ENCODE measurements around the gene HNRNPUL1. TPM values are rescaled to one million over a fixed set of nuclear protein-coding genes. Genes with fewer than 3 reads are reported as not detected.

HNRNPUL1 gene
- total and polyA plus RNA-seq, 2 donors (not counting 1 experiment from before 2014, with no cell fraction given) = 36.4 to 58.1 TPM

DNA sequence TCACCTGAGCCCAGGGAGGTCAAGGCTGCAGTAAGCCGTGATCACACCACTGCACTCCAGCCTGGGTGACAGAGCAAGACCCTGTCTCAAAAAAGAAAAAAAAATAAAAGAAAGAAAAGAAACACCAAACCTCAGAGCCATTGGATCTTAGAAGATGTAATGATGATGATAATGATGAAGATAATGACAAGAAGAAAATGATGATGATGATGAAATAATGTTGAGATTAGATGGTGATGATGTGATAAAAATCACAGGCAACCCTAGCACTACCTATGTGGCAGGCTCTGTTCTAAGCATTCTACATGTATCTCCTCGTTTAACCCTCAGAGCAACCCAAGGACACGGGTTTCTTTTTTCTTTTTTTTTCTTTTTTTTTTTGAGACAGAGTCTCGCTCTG lies 20.1 kb upstream of the HNRNPUL1 start:
- H3K36me3 ChIP-seq (ENCODE audit: control insufficient read depth, insufficient read depth, low read length) = peaks cover 43% of the 10 kb centered on the region
- no peak for TF ChIP-seq EZH2 (IDR thresholded peaks at IDR 0.05; ENCODE audit: low read length, missing control alignments)
- TF ChIP-seq, protein P1, sequence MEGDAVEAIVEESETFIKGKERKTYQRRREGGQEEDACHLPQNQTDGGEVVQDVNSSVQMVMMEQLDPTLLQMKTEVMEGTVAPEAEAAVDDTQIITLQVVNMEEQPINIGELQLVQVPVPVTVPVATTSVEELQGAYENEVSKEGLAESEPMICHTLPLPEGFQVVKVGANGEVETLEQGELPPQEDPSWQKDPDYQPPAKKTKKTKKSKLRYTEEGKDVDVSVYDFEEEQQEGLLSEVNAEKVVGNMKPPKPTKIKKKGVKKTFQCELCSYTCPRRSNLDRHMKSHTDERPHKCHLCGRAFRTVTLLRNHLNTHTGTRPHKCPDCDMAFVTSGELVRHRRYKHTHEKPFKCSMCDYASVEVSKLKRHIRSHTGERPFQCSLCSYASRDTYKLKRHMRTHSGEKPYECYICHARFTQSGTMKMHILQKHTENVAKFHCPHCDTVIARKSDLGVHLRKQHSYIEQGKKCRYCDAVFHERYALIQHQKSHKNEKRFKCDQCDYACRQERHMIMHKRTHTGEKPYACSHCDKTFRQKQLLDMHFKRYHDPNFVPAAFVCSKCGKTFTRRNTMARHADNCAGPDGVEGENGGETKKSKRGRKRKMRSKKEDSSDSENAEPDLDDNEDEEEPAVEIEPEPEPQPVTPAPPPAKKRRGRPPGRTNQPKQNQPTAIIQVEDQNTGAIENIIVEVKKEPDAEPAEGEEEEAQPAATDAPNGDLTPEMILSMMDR (conservative IDR thresholded peaks at IDR 0.05 in 1 of 2, IDR thresholded peaks at IDR 0.05 in 1 of 2; ENCODE audit: low read depth in 1 of 2, low read length in 2 of 2) = no peak
- peaks cover 26% of the 10 kb centered on the region for H3K79me2 ChIP-seq (ENCODE audit: control insufficient read depth, insufficient read depth, low read length)

DNA sequence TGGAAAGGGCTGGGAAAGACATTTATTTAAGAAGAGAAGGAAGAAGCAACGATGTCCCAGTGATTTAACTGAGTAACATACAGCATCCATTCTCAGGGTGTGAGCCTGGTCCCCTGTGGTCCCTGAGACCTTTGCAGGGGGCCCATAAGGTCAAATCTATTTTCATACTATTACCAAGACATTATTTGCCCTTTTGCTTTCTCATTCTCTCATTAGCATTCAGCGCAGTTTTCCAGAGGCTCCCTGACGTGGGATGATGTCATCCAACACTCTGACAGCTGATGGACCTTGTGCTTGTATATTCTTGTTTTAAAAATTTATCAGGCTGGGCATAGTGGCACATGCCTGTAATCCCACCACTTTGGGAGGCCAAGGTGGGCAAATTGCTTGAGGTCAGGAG lies 18.3 kb upstream of the HNRNPUL1 start:
- Histone ChIP-seq H3K9ac (ENCODE audit: insufficient read depth, low read length) (no peak overlapping the region), H2AFZ (ENCODE audit: low read length) (no peak overlapping the region), H4K20me1 (ENCODE audit: control insufficient read depth, extremely low read depth, insufficient read depth, low read length) (no peaks in the 10 kb centered on the region), H3K27ac (ENCODE audit: insufficient read depth, low read length) (no peak overlapping the region), H3K4me3 (replicated peaks in 1 of 4; ENCODE audit: control extremely low read depth in 1 of 4, insufficient read depth in 1 of 4, low read depth in 3 of 4, low read length in 4 of 4) (no peak overlapping the region), H3K79me2 (ENCODE audit: control insufficient read depth, insufficient read depth, low read length) (peaks cover 18% of the 10 kb centered on the region), H3K4me2 (ENCODE audit: extremely low read depth, insufficient read depth, low read length) (no peak overlapping the region), H3K36me3 (ENCODE audit: control insufficient read depth, insufficient read depth, low read length) (peaks cover 39% of the 10 kb centered on the region), H3K4me1 (ENCODE audit: control insufficient read depth, extremely low read depth, insufficient read depth, low read length) (no peaks in the 10 kb centered on the region), H3K9me3 (ENCODE audit: control insufficient read depth, insufficient read depth, low read depth, low read length) (no peaks in the 10 kb centered on the region), H3K27me3 (ENCODE audit: control insufficient read depth, insufficient read depth, low read length) (no peaks in the 10 kb centered on the region)
- no peak for TF ChIP-seq EZH2 (IDR thresholded peaks at IDR 0.05; ENCODE audit: low read length, missing control alignments)
- TF ChIP-seq, protein P1 (conservative IDR thresholded peaks at IDR 0.05 in 1 of 2, IDR thresholded peaks at IDR 0.05 in 1 of 2; ENCODE audit: low read depth in 1 of 2, low read length in 2 of 2) = no peak
- no peak for DNase-seq (ENCODE audit: low read depth in 2 of 2)

More for the DNA sequence above, 20.1 kb upstream of the HNRNPUL1 start:
- Histone ChIP-seq H3K4me2 (ENCODE audit: extremely low read depth, insufficient read depth, low read length) (no peak overlapping the region), H4K20me1 (ENCODE audit: control insufficient read depth, extremely low read depth, insufficient read depth, low read length) (no peaks in the 10 kb centered on the region), H3K9me3 (ENCODE audit: control insufficient read depth, insufficient read depth, low read depth, low read length) (no peaks in the 10 kb centered on the region), H3K4me3 (replicated peaks in 1 of 4; ENCODE audit: control extremely low read depth in 1 of 4, insufficient read depth in 1 of 4, low read depth in 3 of 4, low read length in 4 of 4) (no peak overlapping the region), H2AFZ (ENCODE audit: low read length) (no peak overlapping the region), H3K27me3 (ENCODE audit: control insufficient read depth, insufficient read depth, low read length) (no peaks in the 10 kb centered on the region), H3K27ac (ENCODE audit: insufficient read depth, low read length) (no peak overlapping the region), H3K9ac (ENCODE audit: insufficient read depth, low read length) (no peak overlapping the region), H3K4me1 (ENCODE audit: control insufficient read depth, extremely low read depth, insufficient read depth, low read length) (no peaks in the 10 kb centered on the region)
- DNase-seq (ENCODE audit: low read depth in 2 of 2) = no peak

DNA sequence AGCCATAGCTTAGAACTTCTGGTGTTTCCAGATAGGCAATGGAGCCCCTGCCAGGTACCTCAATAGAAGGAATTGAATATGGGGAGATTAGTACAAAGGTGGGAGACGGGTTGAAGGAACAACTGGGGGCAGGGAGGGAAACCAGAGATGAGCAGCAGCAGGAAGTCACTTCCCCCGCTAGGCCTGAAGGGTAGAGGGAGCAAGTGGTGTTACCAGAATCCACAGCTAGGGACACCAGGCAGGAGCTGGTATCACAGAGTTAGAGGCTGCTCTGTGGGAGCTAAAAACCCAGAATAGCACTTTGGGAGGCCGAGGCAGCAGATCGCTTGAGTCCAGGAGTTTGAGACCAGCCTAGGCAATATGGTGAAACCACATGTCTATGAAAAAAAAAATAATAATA lies 15.3 kb upstream of the HNRNPUL1 start:
- no peak for DNase-seq (ENCODE audit: low read depth in 2 of 2)
- TF ChIP-seq, protein P1 (conservative IDR thresholded peaks at IDR 0.05 in 1 of 2, IDR thresholded peaks at IDR 0.05 in 1 of 2; ENCODE audit: low read depth in 1 of 2, low read length in 2 of 2) = peak in 1 of 2 donors; percentile 6
- TF ChIP-seq EZH2 (IDR thresholded peaks at IDR 0.05; ENCODE audit: low read length, missing control alignments) = no peak
- Histone ChIP-seq H3K79me2 (ENCODE audit: control insufficient read depth, insufficient read depth, low read length) (peaks cover 16% of the 10 kb centered on the region), H3K9ac (ENCODE audit: insufficient read depth, low read length) (no peak overlapping the region), H3K4me2 (ENCODE audit: extremely low read depth, insufficient read depth, low read length) (no peak overlapping the region), H3K4me3 (replicated peaks in 1 of 4; ENCODE audit: control extremely low read depth in 1 of 4, insufficient read depth in 1 of 4, low read depth in 3 of 4, low read length in 4 of 4) (no peak overlapping the region), H2AFZ (ENCODE audit: low read length) (no peak overlapping the region), H3K27ac (ENCODE audit: insufficient read depth, low read length) (no peak overlapping the region), H3K27me3 (ENCODE audit: control insufficient read depth, insufficient read depth, low read length) (no peaks in the 10 kb centered on the region), H3K9me3 (ENCODE audit: control insufficient read depth, insufficient read depth, low read depth, low read length) (no peaks in the 10 kb centered on the region), H4K20me1 (ENCODE audit: control insufficient read depth, extremely low read depth, insufficient read depth, low read length) (no peaks in the 10 kb centered on the region), H3K36me3 (ENCODE audit: control insufficient read depth, insufficient read depth, low read length) (peaks cover 46% of the 10 kb centered on the region), H3K4me1 (ENCODE audit: control insufficient read depth, extremely low read depth, insufficient read depth, low read length) (no peaks in the 10 kb centered on the region)

All from fibroblast of lung (primary cell).